Tibial nerve (tissue), 4 donors: ENCODE measurements around the gene NEK2.

ENCODE experiments used
- EP300 ChIP-seq, 2 donors: sonication (generic); formaldehyde crosslinking; IDR thresholded peaks; one replicate each; pipeline ENCODE4 v1.6.1; 2017; ENCODE audit warnings: antibody characterized with exemption in 2 of 2, mild to moderate bottlenecking in 1 of 2
- POLR2A ChIP-seq, 2 donors: fragments of 450-650 bp; IDR thresholded peaks; one replicate each; pipeline ENCODE4 v1.6.1; 2017; ENCODE audit warnings: antibody characterized with exemption in 2 of 2, mild to moderate bottlenecking in 2 of 2, moderate library complexity in 2 of 2
- TF ChIP-seq, protein P1 (sequence below), 5 experiments: fragments of 200-600 bp in 3 of 5; fragments of 450-650 bp in 2 of 5; sonication (generic) in 3 of 5; IDR thresholded peaks; one replicate each; pipeline ENCODE4 v1.5.1; 2016 to 2019; ENCODE audit warnings: antibody characterized with exemption in 5 of 5, mild to moderate bottlenecking in 3 of 5, moderate library complexity in 2 of 5

DNA sequence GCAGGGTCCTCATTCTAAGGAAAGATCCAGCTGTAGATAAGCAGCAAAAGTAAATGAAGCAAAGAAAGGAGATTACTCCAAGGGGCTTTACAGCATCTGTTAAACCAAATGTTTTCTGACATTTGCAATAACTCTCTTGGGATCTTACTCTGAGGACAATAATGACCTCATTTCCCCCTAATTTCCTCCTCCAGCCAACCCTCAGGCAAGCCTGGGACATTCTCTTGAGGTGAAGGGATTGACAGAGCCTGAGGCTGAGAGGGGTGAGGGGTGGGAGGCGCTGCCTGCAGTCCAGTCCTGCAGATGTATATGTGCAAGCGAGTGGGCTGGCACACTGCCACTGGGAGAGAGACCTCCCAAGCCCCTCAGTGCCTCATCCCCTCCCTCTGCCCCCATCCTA, 40.5 kb upstream of the NEK2 start:
- TF ChIP-seq POLR2A (IDR thresholded peaks at IDR 0.05) (no peak), EP300 (IDR thresholded peaks at IDR 0.05) (no peak)
- TF ChIP-seq, protein P1, sequence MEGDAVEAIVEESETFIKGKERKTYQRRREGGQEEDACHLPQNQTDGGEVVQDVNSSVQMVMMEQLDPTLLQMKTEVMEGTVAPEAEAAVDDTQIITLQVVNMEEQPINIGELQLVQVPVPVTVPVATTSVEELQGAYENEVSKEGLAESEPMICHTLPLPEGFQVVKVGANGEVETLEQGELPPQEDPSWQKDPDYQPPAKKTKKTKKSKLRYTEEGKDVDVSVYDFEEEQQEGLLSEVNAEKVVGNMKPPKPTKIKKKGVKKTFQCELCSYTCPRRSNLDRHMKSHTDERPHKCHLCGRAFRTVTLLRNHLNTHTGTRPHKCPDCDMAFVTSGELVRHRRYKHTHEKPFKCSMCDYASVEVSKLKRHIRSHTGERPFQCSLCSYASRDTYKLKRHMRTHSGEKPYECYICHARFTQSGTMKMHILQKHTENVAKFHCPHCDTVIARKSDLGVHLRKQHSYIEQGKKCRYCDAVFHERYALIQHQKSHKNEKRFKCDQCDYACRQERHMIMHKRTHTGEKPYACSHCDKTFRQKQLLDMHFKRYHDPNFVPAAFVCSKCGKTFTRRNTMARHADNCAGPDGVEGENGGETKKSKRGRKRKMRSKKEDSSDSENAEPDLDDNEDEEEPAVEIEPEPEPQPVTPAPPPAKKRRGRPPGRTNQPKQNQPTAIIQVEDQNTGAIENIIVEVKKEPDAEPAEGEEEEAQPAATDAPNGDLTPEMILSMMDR (IDR thresholded peaks at IDR 0.05) = no peak
